GM18505 (cell line): ENCODE data around the gene INAFM1.

Source experiments
- ATAC-seq: cut with Tn5 transposase; IDR thresholded peaks from one replicate; pipeline ENCODE4 v1.9.1; 2021; ENCODE audit not compliant: unreplicated experiment
- POLR2A ChIP-seq: IDR thresholded peaks from 4 replicates; pipeline ENCODE4 v1.6.1; 2011; ENCODE audit warnings: borderline replicate concordance; ENCODE audit not compliant: insufficient read depth, insufficient read length; ENCODE audit errors: extremely low read depth

The INAFM1 gene

GRCh38 chr19:47274071-47274890, at the start of gene INAFM1:
Gene INAFM1, plus strand, starts transcription at chr19:47274885. Its CDS starts 35 bp downstream, at chr19:47274920.
- peak; percentile 44 for TF ChIP-seq POLR2A
- ATAC-seq, result peak; percentile 52

GRCh38 chr19:47225746-47226425, 48.8 kb upstream of the INAFM1 start:
- peak; percentile 100 for TF ChIP-seq POLR2A

GRCh38 chr19:47226426-47227351, 48.0 kb upstream of the INAFM1 start:
- TF ChIP-seq POLR2A, result peak; percentile 57
- peak; percentile 13 for ATAC-seq

More at GRCh38 chr19:47225746-47226425, 48.8 kb upstream of the INAFM1 start:
- peak; percentile 37 for ATAC-seq

- TF ChIP-seq POLR2A, result peak; percentile 68
- no peak for ATAC-seq
Observed at GRCh38 chr19:47227352-47228167, 47.1 kb upstream of the INAFM1 start.

- no peak for ATAC-seq
- no peak for TF ChIP-seq POLR2A
Observed at GRCh38 chr19:47228168-47228936, 46.3 kb upstream of the INAFM1 start.

- no peak for ATAC-seq
Observed at GRCh38 chr19:47228937-47229675, 45.6 kb upstream of the INAFM1 start.

GRCh38 chr19:47229676-47230053, 45.0 kb upstream of the INAFM1 start:
- ATAC-seq, result no peak
- TF ChIP-seq POLR2A, result no peak

More at GRCh38 chr19:47228937-47229675, 45.6 kb upstream of the INAFM1 start:
- no peak for TF ChIP-seq POLR2A

- no peak for ATAC-seq
- no peak for TF ChIP-seq POLR2A
Observed at GRCh38 chr19:47230054-47230920, 44.4 kb upstream of the INAFM1 start.

- ATAC-seq, result no peak
- TF ChIP-seq POLR2A, result no peak
Observed at GRCh38 chr19:47230921-47231214, 43.8 kb upstream of the INAFM1 start, which contains the start of gene BBC3. Gene BBC3, minus strand, starts transcription at chr19:47231199. Its CDS starts 2,768 bp downstream, at chr19:47228431.
